Thyroid gland (tissue), 4 donors: Measurements from ENCODE around the gene SRPRB. TPM values are rescaled to one million over a fixed set of nuclear protein-coding genes. Genes with fewer than 3 reads are reported as not detected.

Experiments used
- DNase-seq, 2 donors: peaks; one replicate each; pipeline ENCODE4 v3.0.0-alpha.2; 2019
- H3K27ac ChIP-seq, 3 donors: fragments of 200-600 bp; sonication (generic); 1 replicate in 2 of 3; 2 replicates in 1 of 3; pipeline ENCODE4 v1.5.1; 2016 to 2019; ENCODE audit warnings: mild to moderate bottlenecking in 1 of 3, moderate library complexity in 1 of 3
- H3K27me3 ChIP-seq: fragments of 200-600 bp; sonication (generic); one replicate; pipeline ENCODE4 v1.5.1; 2019
- H3K36me3 ChIP-seq, 2 donors: fragments of 200-600 bp; sonication (generic); one replicate each; pipeline ENCODE4 v1.5.1; 2016 to 2019
- H3K4me1 ChIP-seq, 2 donors: fragments of 200-600 bp; sonication (generic); one replicate each; pipeline ENCODE4 v1.5.1; 2017 to 2019
- H3K4me3 ChIP-seq, 3 donors: fragments of 200-600 bp; sonication (generic); replicated peaks in 1 of 3; 1 replicate in 2 of 3; 2 replicates in 1 of 3; pipeline ENCODE4 v1.5.1; 2016; ENCODE audit warnings: mild to moderate bottlenecking in 1 of 3
- H3K9me3 ChIP-seq: fragments of 200-600 bp; sonication (generic); one replicate; pipeline ENCODE4 v1.5.1; 2017
- POLR2A ChIP-seq, 2 donors: fragments of 450-650 bp; IDR thresholded peaks; one replicate each; pipeline ENCODE4 v1.6.1; 2017; ENCODE audit warnings: antibody characterized with exemption in 2 of 2, mild to moderate bottlenecking in 2 of 2, moderate library complexity in 1 of 2
- WGBS, 2 donors: methylation state at CpG; one replicate each; pipeline ENCODE4 v1.1.5; 2017; 5-methylcytosine and 5-hydroxymethylcytosine counted together
- intact Hi-C: fragments of 100-400 bp; cut with DNase I; formaldehyde crosslinking; loops from one replicate; pipeline ENCODE4 v1.15.1; 2023
- total RNA-seq, 4 donors: library from RNA; depleted of rRNA; stranded (reverse); fragments of >200 nt; gene quantifications; one replicate each; pipeline ENCODE4 v1.2.3, GENCODE V29; 2016
- TF ChIP-seq, protein P1 (sequence below), 6 experiments: fragments of 200-600 bp in 3 of 6; fragments of 450-650 bp in 3 of 6; sonication (generic) in 3 of 6; IDR thresholded peaks; one replicate each; pipeline ENCODE4 v1.5.1; 2016 to 2019; ENCODE audit warnings: antibody characterized with exemption in 6 of 6, mild to moderate bottlenecking in 2 of 6, inconsistent platforms in 1 of 6, moderate library complexity in 1 of 6

Gene SRPRB
- total RNA-seq, 4 donors from 2014 or later, result 26.9 to 55.9 (median 45.2) TPM

DNA sequence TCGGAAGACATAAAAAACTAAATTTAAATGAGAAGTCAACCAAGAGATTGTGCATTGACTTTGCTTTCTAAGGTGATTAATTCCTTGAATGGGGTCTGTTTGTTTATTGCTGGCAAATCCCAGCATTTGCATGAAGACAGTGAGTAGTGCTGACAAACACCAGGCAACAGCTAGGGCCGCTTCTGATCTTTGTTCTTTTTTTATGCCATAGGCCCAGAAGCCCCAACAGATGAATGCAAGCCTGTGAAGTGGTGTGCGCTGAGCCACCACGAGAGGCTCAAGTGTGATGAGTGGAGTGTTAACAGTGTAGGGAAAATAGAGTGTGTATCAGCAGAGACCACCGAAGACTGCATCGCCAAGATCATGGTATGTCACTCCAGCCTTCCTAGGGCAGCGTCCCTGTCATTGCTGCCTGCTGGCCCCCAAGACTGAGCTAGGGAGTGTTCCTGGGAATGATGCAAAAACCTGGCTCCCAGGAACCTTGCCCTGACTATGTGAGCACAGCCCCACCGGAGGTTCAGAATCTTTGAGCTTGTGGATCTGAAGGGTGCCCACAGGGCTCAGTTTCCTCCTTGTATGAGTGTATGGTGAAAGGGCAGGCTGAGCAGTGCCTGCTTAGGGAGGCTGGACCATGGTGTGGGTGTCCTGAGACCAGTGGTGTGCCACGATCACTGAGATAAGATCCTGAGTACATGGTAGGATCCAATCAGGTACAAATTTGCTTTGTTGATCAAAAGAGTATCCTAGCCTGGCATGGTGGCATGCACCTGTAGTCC is 46.5 kb upstream of the SRPRB start:
- Histone ChIP-seq H3K4me1 (no peaks in the 10 kb centered on the region), H3K27me3 (no peaks in the 10 kb centered on the region), H3K9me3 (no peaks in the 10 kb centered on the region), H3K36me3 (no peaks in the 10 kb centered on the region), H3K27ac (no peak overlapping the region), H3K4me3 (no peak overlapping the region)
- 78 to 82% methylated on average over 9 of the region's 9 CpGs for WGBS, 2 donors
- intact Hi-C loops, result no loop called here
- no peak for TF ChIP-seq POLR2A (IDR thresholded peaks at IDR 0.05)
- TF ChIP-seq, protein P1, sequence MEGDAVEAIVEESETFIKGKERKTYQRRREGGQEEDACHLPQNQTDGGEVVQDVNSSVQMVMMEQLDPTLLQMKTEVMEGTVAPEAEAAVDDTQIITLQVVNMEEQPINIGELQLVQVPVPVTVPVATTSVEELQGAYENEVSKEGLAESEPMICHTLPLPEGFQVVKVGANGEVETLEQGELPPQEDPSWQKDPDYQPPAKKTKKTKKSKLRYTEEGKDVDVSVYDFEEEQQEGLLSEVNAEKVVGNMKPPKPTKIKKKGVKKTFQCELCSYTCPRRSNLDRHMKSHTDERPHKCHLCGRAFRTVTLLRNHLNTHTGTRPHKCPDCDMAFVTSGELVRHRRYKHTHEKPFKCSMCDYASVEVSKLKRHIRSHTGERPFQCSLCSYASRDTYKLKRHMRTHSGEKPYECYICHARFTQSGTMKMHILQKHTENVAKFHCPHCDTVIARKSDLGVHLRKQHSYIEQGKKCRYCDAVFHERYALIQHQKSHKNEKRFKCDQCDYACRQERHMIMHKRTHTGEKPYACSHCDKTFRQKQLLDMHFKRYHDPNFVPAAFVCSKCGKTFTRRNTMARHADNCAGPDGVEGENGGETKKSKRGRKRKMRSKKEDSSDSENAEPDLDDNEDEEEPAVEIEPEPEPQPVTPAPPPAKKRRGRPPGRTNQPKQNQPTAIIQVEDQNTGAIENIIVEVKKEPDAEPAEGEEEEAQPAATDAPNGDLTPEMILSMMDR (IDR thresholded peaks at IDR 0.05), result no peak
- DNase-seq, result no peak

DNA sequence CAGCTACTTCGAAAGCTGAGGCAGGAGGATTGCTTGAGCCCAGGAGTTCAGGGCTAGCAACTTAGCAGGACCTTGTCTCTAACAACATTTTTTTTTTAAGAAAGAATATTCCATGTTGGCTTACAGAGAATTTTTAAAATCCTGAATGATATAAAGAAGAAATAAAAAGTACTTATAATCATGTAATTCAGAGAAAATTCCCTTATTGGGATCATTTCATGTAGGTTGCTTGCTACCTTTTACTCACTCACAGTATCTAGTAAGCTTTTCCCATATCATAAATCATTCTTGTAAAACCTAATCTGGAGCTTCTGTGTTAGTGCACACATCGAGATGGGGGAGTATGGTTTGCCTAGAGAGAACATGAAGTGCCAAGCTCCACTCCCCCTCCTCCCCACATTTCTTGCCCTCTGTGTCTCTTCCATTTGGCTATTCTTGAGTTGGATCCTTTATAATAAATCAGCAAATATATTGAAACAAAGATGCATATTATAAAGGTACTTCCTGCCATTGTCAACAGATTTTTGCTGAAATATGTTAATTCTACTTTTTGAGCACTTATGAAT is 45.8 kb upstream of the SRPRB start:
- Histone ChIP-seq H3K27me3 (no peaks in the 10 kb centered on the region), H3K9me3 (no peaks in the 10 kb centered on the region), H3K27ac (no peak overlapping the region), H3K4me3 (no peak overlapping the region), H3K36me3 (no peaks in the 10 kb centered on the region), H3K4me1 (no peaks in the 10 kb centered on the region)
- no peak for TF ChIP-seq POLR2A (IDR thresholded peaks at IDR 0.05)
- TF ChIP-seq, protein P1 (IDR thresholded peaks at IDR 0.05), result no peak
- WGBS, 2 donors, result 87 to 91% methylated on average over 2 of the region's 2 CpGs
- intact Hi-C loops, result no loop called here
- no peak for DNase-seq

- no peak for DNase-seq
- Histone ChIP-seq H3K4me1 (no peaks in the 10 kb centered on the region), H3K27me3 (no peaks in the 10 kb centered on the region), H3K36me3 (no peaks in the 10 kb centered on the region), H3K27ac (no peak overlapping the region), H3K9me3 (no peaks in the 10 kb centered on the region), H3K4me3 (no peak overlapping the region)
- intact Hi-C loops, result no loop called here
- WGBS, 2 donors, result 95 to 98% methylated on average over 2 of the region's 2 CpGs
- TF ChIP-seq, protein P1 (IDR thresholded peaks at IDR 0.05), result no peak
Measured at GRCh38 chr3:133760916-133761315, 44.7 kb upstream of the SRPRB start.

- H3K27ac ChIP-seq, result no peak overlapping the region
- DNase-seq, result no peak
- no peaks in the 10 kb centered on the region for H3K27me3 ChIP-seq
- TF ChIP-seq POLR2A (IDR thresholded peaks at IDR 0.05), result no peak
- TF ChIP-seq, protein P1 (IDR thresholded peaks at IDR 0.05), result no peak
- no peaks in the 10 kb centered on the region for H3K4me1 ChIP-seq
- no peak overlapping the region for H3K4me3 ChIP-seq
- no peaks in the 10 kb centered on the region for H3K9me3 ChIP-seq
- intact Hi-C loops, result no loop called here
- WGBS, 2 donors, result 80% methylated on average over 6 of the region's 6 CpGs
- no peaks in the 10 kb centered on the region for H3K36me3 ChIP-seq
Measured at GRCh38 chr3:133761605-133762484, 43.8 kb upstream of the SRPRB start.
